Smooth muscle cell (in vitro differentiated cells): ENCODE data around the gene FAM20A. TPM values are rescaled to one million over a fixed set of nuclear protein-coding genes. Genes with fewer than 3 reads are reported as not detected.

Experiments used
- DNase-seq: peaks from one replicate; lab custom pipeline; 2025; ENCODE audit not compliant: unreplicated experiment; lab: John Stamatoyannopoulos, UW
- H2AFZ ChIP-seq: fragments of 200-600 bp; sonication (generic); 2 replicates; pipeline ENCODE4 v1.6.0; 2016; ENCODE audit warnings: antibody characterized with exemption, low read depth, mild to moderate bottlenecking
- H3F3A ChIP-seq: fragments of 200-600 bp; sonication (generic); 2 replicates; pipeline ENCODE4 v1.6.0; 2017; ENCODE audit warnings: antibody characterized with exemption, low read depth
- H3K27ac ChIP-seq: fragments of 200-600 bp; sonication (generic); 2 replicates; pipeline ENCODE4 v1.5.1; 2016; ENCODE audit warnings: low read depth, mild to moderate bottlenecking
- H3K27me3 ChIP-seq: fragments of 200-600 bp; sonication (generic); 2 replicates; pipeline ENCODE4 v1.6.1; 2016; ENCODE audit warnings: low read depth, mild to moderate bottlenecking
- H3K36me3 ChIP-seq: fragments of 200-600 bp; sonication (generic); 2 replicates; pipeline ENCODE4 v1.5.1; 2016; ENCODE audit warnings: low read depth
- H3K4me1 ChIP-seq: fragments of 200-600 bp; sonication (generic); 2 replicates; pipeline ENCODE4 v1.5.1; 2016; ENCODE audit warnings: low read depth
- H3K4me2 ChIP-seq: fragments of 200-600 bp; sonication (generic); 2 replicates; pipeline ENCODE4 v1.6.0; 2016; ENCODE audit warnings: mild to moderate bottlenecking
- H3K4me3 ChIP-seq: fragments of 200-600 bp; sonication (generic); 2 replicates; pipeline ENCODE4 v1.5.1; 2016; ENCODE audit warnings: mild to moderate bottlenecking
- H3K79me2 ChIP-seq: fragments of 200-600 bp; sonication (generic); 2 replicates; pipeline ENCODE4 v1.6.0; 2016; ENCODE audit warnings: low read depth, mild to moderate bottlenecking
- H3K9ac ChIP-seq: fragments of 200-600 bp; sonication (generic); 2 replicates; pipeline ENCODE4 v1.6.0; 2016; ENCODE audit warnings: low read depth
- H3K9me3 ChIP-seq: fragments of 200-600 bp; sonication (generic); replicated peaks from 2 replicates; pipeline ENCODE4 v1.5.1; 2016; ENCODE audit warnings: low read depth
- H4K20me1 ChIP-seq: fragments of 200-600 bp; sonication (generic); 2 replicates; pipeline ENCODE4 v1.6.0; 2016; ENCODE audit warnings: low read depth
- WGBS: methylation state at CpG from one replicate; pipeline ENCODE4 v1.1.7; 2016; ENCODE audit warnings: low lambda C conversion rate; 5-methylcytosine and 5-hydroxymethylcytosine counted together
- polyA plus RNA-seq: library from polyadenylated mRNA; unstranded; fragments of >200 nt; fragmentation: Nextera tagmentation; extraction: Ambion mirVana; gene quantifications from 2 replicates; pipeline ENCODE4 v1.2.1, GENCODE V29; 2016
- total RNA-seq: library from RNA; depleted of rRNA; stranded (reverse); fragments of >200 nt; gene quantifications from 2 replicates; pipeline ENCODE4 v1.2.3, GENCODE V29; 2014
- TF ChIP-seq, protein P1 (sequence below): fragments of 200-600 bp; sonication (generic); IDR thresholded peaks from 2 replicates; pipeline ENCODE4 v1.5.1; 2017; ENCODE audit warnings: borderline replicate concordance, mild to moderate bottlenecking, antibody characterized with exemption; ENCODE audit not compliant: insufficient read depth, poor library complexity, severe bottlenecking

Gene FAM20A
- total and polyA plus RNA-seq, 2 experiments from 2014 or later: 4.6 to 10.8 TPM

GRCh38 chr17:68595496-68595895, 5.7 kb downstream of the FAM20A start:
- Histone ChIP-seq H3K4me2 (no peak overlapping the region), H3K4me1 (no peaks in the 10 kb centered on the region), H4K20me1 (no peaks in the 10 kb centered on the region), H3K4me3 (no peak overlapping the region), H3K9me3 (no peaks in the 10 kb centered on the region), H3K36me3 (no peaks in the 10 kb centered on the region), H3F3A (no peaks in the 10 kb centered on the region), H3K27ac (no peak overlapping the region), H3K79me2 (no peaks in the 10 kb centered on the region), H3K9ac (no peak overlapping the region), H2AFZ (no peak overlapping the region), H3K27me3 (peaks cover 12% of the 10 kb centered on the region)
- WGBS: 92% methylated on average over 5 of the region's 5 CpGs
- no peak for DNase-seq
- TF ChIP-seq, protein P1, sequence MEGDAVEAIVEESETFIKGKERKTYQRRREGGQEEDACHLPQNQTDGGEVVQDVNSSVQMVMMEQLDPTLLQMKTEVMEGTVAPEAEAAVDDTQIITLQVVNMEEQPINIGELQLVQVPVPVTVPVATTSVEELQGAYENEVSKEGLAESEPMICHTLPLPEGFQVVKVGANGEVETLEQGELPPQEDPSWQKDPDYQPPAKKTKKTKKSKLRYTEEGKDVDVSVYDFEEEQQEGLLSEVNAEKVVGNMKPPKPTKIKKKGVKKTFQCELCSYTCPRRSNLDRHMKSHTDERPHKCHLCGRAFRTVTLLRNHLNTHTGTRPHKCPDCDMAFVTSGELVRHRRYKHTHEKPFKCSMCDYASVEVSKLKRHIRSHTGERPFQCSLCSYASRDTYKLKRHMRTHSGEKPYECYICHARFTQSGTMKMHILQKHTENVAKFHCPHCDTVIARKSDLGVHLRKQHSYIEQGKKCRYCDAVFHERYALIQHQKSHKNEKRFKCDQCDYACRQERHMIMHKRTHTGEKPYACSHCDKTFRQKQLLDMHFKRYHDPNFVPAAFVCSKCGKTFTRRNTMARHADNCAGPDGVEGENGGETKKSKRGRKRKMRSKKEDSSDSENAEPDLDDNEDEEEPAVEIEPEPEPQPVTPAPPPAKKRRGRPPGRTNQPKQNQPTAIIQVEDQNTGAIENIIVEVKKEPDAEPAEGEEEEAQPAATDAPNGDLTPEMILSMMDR: no peak

GRCh38 chr17:68594552-68594951, 6.6 kb downstream of the FAM20A start:
- Histone ChIP-seq H3K4me3 (no peak overlapping the region), H3K36me3 (no peaks in the 10 kb centered on the region), H3K27me3 (peaks cover 2% of the 10 kb centered on the region), H4K20me1 (no peaks in the 10 kb centered on the region), H3K4me2 (no peak overlapping the region), H3F3A (no peaks in the 10 kb centered on the region), H3K79me2 (no peaks in the 10 kb centered on the region), H3K4me1 (no peaks in the 10 kb centered on the region), H3K9ac (no peak overlapping the region), H3K9me3 (no peaks in the 10 kb centered on the region), H2AFZ (no peak overlapping the region), H3K27ac (no peak overlapping the region)
- TF ChIP-seq, protein P1: no peak
- no peak for DNase-seq
- 40% methylated on average over 2 of the region's 2 CpGs for WGBS

DNA sequence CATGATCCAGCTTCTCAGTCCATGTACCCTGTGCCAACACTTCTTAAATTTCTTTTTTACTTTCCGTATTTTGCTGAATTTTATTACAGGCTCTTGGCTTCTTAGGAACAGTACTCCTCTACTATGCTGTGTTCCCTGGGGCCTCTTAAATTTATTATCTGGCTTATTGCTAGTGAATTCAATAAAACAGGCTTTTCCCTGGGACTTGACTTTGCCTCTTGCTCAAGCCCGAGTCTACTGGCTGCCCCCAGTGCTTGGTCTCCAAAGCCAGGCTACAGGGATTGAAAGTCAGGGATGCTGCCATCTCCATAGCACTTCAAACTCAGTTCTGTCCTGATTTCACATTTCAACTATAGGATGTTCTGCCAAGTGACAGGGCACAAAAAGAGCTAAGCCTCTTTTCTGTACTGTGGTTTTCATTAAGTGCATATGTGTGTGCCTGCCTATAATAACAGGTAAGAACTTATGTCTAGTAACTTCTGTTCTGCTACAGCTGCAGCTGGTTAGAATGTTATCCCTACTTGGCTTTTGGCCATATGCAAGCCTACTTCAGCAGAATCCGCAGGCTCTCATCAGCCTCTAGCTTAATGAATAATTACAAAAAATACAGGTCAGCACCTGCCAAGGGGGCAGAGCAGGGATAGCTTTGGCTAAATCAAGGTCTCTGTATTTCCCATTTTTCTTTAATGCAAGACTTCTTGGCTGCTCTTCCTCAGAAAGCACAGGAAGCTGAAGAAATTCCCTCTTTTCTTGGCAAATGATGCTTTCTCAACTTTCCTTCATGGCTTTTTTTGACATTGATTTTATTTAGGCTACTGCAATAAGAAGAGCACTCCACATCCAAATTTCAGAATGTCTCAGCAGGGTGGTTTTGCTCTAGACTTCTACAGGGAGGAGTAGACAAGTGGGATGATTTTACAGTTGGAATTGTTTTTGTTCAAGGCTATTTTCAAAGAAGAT, 8.2 kb downstream of the FAM20A start:
- Histone ChIP-seq H4K20me1 (no peaks in the 10 kb centered on the region), H3K4me3 (no peak overlapping the region), H2AFZ (no peak overlapping the region), H3K9me3 (no peaks in the 10 kb centered on the region), H3K9ac (no peak overlapping the region), H3K4me1 (no peaks in the 10 kb centered on the region), H3K36me3 (no peaks in the 10 kb centered on the region), H3K79me2 (no peaks in the 10 kb centered on the region), H3F3A (no peaks in the 10 kb centered on the region), H3K27me3 (no peaks in the 10 kb centered on the region), H3K4me2 (no peak overlapping the region), H3K27ac (no peak overlapping the region)
- 74% methylated on average over 3 of the region's 3 CpGs for WGBS
- TF ChIP-seq, protein P1: no peak
- no peak for DNase-seq
